IMR-90 (cell line): ENCODE results near the gene CHRFAM7A.
"Not testable (repeated sequence)": the region's sequence is repeated elsewhere in the genome, so short reads cannot be mapped to it uniquely, and the experiment has no call there.

Source experiments
- BHLHE40 ChIP-seq: fragments of 150-350 bp; IDR thresholded peaks from 2 replicates; pipeline ENCODE4 v1.6.1; 2016; ENCODE audit warnings: mild to moderate bottlenecking, low read depth, low read length
- CEBPB ChIP-seq: IDR thresholded peaks from 2 replicates; pipeline ENCODE4 v1.6.1; 2012; ENCODE audit warnings: low read depth, low read length, improper control_type of control experiment
- CHD1 ChIP-seq: IDR thresholded peaks from 2 replicates; pipeline ENCODE4 v1.6.1; 2012; ENCODE audit warnings: low read depth, low read length, improper control_type of control experiment
- CTCF ChIP-seq: conservative IDR thresholded peaks from 2 replicates; pipeline ENCODE4 v1.5.1; 2012; ENCODE audit warnings: mild to moderate bottlenecking, low read depth, low read length, improper control_type of control experiment
- MXI1 ChIP-seq: IDR thresholded peaks from 2 replicates; pipeline ENCODE4 v1.6.1; 2012; ENCODE audit warnings: low read depth, mild to moderate bottlenecking, low read length, moderate library complexity, borderline replicate concordance
- POLR2A ChIP-seq: IDR thresholded peaks from 2 replicates; pipeline ENCODE4 v1.6.1; 2012; ENCODE audit warnings: mild to moderate bottlenecking, low read depth, low read length
- RAD21 ChIP-seq: IDR thresholded peaks from 2 replicates; pipeline ENCODE4 v1.6.1; 2012; ENCODE audit warnings: low read length, improper control_type of control experiment
- RCOR1 ChIP-seq: IDR thresholded peaks from 2 replicates; pipeline ENCODE4 v1.6.1; 2012; ENCODE audit warnings: mild to moderate bottlenecking, low read length, improper control_type of control experiment; ENCODE audit not compliant: insufficient replicate concordance
- SMC3 ChIP-seq: fragments of 150-350 bp; IDR thresholded peaks from 2 replicates; pipeline ENCODE4 v1.6.1; 2016; ENCODE audit warnings: low read depth, mild to moderate bottlenecking, antibody characterized with exemption, low read length, moderate library complexity
- TF ChIP-seq, protein P1 (sequence below): fragments of 150-350 bp; IDR thresholded peaks from 2 replicates; pipeline ENCODE4 v1.6.1; 2017; ENCODE audit warnings: mild to moderate bottlenecking, antibody characterized with exemption, low read length, low read depth

GRCh38 chr15:30374862-30375261, 18.5 kb downstream of the CHRFAM7A start:
- TF ChIP-seq CTCF, POLR2A, MXI1, CEBPB, BHLHE40, RCOR1, CHD1, SMC3, RAD21: not testable (repeated sequence)
- TF ChIP-seq, protein P1, sequence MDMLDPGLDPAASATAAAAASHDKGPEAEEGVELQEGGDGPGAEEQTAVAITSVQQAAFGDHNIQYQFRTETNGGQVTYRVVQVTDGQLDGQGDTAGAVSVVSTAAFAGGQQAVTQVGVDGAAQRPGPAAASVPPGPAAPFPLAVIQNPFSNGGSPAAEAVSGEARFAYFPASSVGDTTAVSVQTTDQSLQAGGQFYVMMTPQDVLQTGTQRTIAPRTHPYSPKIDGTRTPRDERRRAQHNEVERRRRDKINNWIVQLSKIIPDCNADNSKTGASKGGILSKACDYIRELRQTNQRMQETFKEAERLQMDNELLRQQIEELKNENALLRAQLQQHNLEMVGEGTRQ: not testable (repeated sequence)
